Left ventricle myocardium inferior (tissue), 1 donor: Measurements from ENCODE around the gene LRRC15. TPM values are rescaled to one million over a fixed set of nuclear protein-coding genes. Genes with fewer than 3 reads are reported as not detected.
A peak's percentile ranks its signal among the peaks of the same experiment; 100 is the strongest.

Source experiments
- DNase-seq: peaks from one replicate; pipeline ENCODE4 v3.0.0-alpha.2; 2020
- H3K27ac ChIP-seq: fragments of 200-600 bp; replicated peaks from 2 replicates; pipeline ENCODE4 v1.8.0; 2021
- H3K27me3 ChIP-seq: fragments of 200-600 bp; 2 replicates; pipeline ENCODE4 v1.8.0; 2021; ENCODE audit warnings: low read depth
- H3K36me3 ChIP-seq: fragments of 200-600 bp; 2 replicates; pipeline ENCODE4 v1.8.0; 2021
- H3K4me1 ChIP-seq: fragments of 200-600 bp; 2 replicates; pipeline ENCODE4 v1.8.0; 2021
- H3K4me3 ChIP-seq: fragments of 200-600 bp; 2 replicates; pipeline ENCODE4 v1.8.0; 2021; ENCODE audit warnings: mild to moderate bottlenecking, moderate library complexity
- H3K9me3 ChIP-seq: fragments of 200-600 bp; replicated peaks from 2 replicates; pipeline ENCODE4 v1.8.0; 2021
- intact Hi-C: fragments of 100-400 bp; cut with micrococcal nuclease; formaldehyde crosslinking; loops from one replicate; pipeline ENCODE4 v1.11.0; 2022
- total RNA-seq: library from RNA; stranded (reverse); fragmentation: NEBNext Ultra II Directional; extraction: Animal tissue kit (Norgen Biotek cat#: 25700); gene quantifications from one replicate; pipeline ENCODE4 v1.2.1, GENCODE V29; 2021
- TF ChIP-seq, protein P1 (sequence below): fragments of 200-600 bp; IDR thresholded peaks from 2 replicates; pipeline ENCODE4 v1.8.0; 2021; ENCODE audit warnings: antibody characterized with exemption, mild to moderate bottlenecking, borderline replicate concordance
- donor health status: DM: no; HTN: yes; CAD: no; lungs with severe emphysema.

LRRC15 gene
- total RNA-seq, 1 donor from 2014 or later: 0.14 TPM

GRCh38 chr3:194320100-194320499 lies 49.4 kb downstream of the LRRC15 start:
- no peak for DNase-seq
- Histone ChIP-seq H3K4me3 (no peak overlapping the region), H3K36me3 (peaks cover 4% of the 10 kb centered on the region), H3K9me3 (peaks cover 19% of the 10 kb centered on the region), H3K27ac (no peak overlapping the region), H3K27me3 (peaks cover 61% of the 10 kb centered on the region), H3K4me1 (peaks cover 24% of the 10 kb centered on the region)
- TF ChIP-seq, protein P1, sequence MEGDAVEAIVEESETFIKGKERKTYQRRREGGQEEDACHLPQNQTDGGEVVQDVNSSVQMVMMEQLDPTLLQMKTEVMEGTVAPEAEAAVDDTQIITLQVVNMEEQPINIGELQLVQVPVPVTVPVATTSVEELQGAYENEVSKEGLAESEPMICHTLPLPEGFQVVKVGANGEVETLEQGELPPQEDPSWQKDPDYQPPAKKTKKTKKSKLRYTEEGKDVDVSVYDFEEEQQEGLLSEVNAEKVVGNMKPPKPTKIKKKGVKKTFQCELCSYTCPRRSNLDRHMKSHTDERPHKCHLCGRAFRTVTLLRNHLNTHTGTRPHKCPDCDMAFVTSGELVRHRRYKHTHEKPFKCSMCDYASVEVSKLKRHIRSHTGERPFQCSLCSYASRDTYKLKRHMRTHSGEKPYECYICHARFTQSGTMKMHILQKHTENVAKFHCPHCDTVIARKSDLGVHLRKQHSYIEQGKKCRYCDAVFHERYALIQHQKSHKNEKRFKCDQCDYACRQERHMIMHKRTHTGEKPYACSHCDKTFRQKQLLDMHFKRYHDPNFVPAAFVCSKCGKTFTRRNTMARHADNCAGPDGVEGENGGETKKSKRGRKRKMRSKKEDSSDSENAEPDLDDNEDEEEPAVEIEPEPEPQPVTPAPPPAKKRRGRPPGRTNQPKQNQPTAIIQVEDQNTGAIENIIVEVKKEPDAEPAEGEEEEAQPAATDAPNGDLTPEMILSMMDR: no peak
- intact Hi-C loops: no loop called here

GRCh38 chr3:194318511-194319161 lies 50.9 kb downstream of the LRRC15 start:
- Histone ChIP-seq H3K4me1 (peaks cover 28% of the 10 kb centered on the region), H3K9me3 (peaks cover 19% of the 10 kb centered on the region), H3K27me3 (peaks cover 76% of the 10 kb centered on the region), H3K36me3 (peaks cover 4% of the 10 kb centered on the region), H3K27ac (no peak overlapping the region), H3K4me3 (no peak overlapping the region)
- intact Hi-C loops: loop anchor here (5.0 kb wide), 1 partner anchor 536 kb away; no protein-coding TSS in a partner anchor
- DNase-seq: no peak
- TF ChIP-seq, protein P1: no peak

- Histone ChIP-seq H3K9me3 (peaks cover 19% of the 10 kb centered on the region), H3K4me3 (no peak overlapping the region), H3K4me1 (peaks cover 28% of the 10 kb centered on the region), H3K27ac (no peak overlapping the region), H3K27me3 (peaks cover 71% of the 10 kb centered on the region), H3K36me3 (peaks cover 4% of the 10 kb centered on the region)
- intact Hi-C loops: loop anchor here (5.0 kb wide), 1 partner anchor 535 kb away; no protein-coding TSS in a partner anchor
- TF ChIP-seq, protein P1: no peak
- no peak for DNase-seq
Observed at GRCh38 chr3:194316918-194317317, 52.6 kb downstream of the LRRC15 start.

GRCh38 chr3:194315965-194316361 lies 53.6 kb downstream of the LRRC15 start:
- peaks cover 68% of the 10 kb centered on the region for H3K27me3 ChIP-seq
- DNase-seq: no peak
- peaks cover 4% of the 10 kb centered on the region for H3K36me3 ChIP-seq
- TF ChIP-seq, protein P1: peak; percentile 19
- intact Hi-C loops: loop anchor here (5.0 kb wide), 1 partner anchor 534 kb away; no protein-coding TSS in a partner anchor
- peaks cover 28% of the 10 kb centered on the region for H3K4me1 ChIP-seq
- H3K4me3 ChIP-seq: peak overlapping the region; percentile 67
- no peak overlapping the region for H3K27ac ChIP-seq
- H3K9me3 ChIP-seq: peaks cover 19% of the 10 kb centered on the region

DNA sequence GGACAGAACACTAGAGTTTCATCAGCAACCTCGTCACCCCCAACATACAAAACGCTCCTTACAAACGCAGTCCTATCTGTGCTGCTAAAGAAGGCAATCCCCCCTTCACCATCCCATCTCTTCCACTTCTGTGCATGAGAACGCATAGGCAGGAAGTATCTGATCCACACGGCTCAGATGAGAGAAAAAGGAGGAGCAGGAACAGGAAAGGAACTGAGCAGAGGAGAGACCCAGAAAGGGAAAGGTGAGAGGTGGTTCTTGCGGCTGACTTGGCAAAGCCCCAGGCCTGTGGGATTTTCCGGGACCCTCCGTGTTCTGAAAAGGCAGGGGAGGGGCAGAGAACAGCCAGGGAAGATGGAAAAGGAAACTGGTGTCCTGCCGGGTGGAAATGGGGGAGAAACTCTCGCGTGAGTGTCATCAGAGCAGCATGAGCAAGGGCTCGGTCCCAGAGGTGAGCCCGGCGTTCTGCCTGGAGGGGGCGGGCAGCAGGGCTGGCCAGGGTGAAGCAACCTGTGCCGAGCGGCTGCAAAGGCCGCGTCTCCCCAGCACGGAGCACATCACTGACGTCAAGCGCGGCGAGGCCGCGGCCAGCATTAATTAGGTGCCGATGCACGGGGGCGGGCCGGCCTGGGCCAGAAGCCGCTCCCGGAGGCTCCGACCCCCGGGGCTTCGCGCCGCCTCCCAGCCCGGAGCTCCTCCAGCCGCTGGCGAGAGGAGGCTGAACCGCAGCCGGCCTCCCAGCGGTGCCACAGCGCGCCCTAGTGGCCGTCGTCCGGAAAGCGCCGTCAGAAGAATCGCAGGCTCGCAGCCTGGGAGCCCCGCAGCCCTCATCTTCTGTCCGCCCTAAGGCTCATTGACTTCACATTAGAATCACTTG lies 54.2 kb downstream of the LRRC15 start:
- peak overlapping the region; percentile 67 for H3K4me3 ChIP-seq
- intact Hi-C loops: loop anchor here (5.0 kb wide), 1 partner anchor 533 kb away; no protein-coding TSS in a partner anchor
- peaks cover 63% of the 10 kb centered on the region for H3K27me3 ChIP-seq
- H3K27ac ChIP-seq: peak overlapping the region; percentile 57
- TF ChIP-seq, protein P1: peak; percentile 98
- peak; percentile 86 for DNase-seq
- peaks cover 4% of the 10 kb centered on the region for H3K36me3 ChIP-seq
- H3K4me1 ChIP-seq: peaks cover 28% of the 10 kb centered on the region
- H3K9me3 ChIP-seq: peaks cover 19% of the 10 kb centered on the region
